ENCODE results near the gene RHEBL1. TPM values are rescaled to one million over a fixed set of nuclear protein-coding genes. Genes with fewer than 3 reads are reported as not detected.

Gene RHEBL1
- total RNA-seq, 2 experiments from 2014 or later = 5.1 to 6.0 TPM

DNA sequence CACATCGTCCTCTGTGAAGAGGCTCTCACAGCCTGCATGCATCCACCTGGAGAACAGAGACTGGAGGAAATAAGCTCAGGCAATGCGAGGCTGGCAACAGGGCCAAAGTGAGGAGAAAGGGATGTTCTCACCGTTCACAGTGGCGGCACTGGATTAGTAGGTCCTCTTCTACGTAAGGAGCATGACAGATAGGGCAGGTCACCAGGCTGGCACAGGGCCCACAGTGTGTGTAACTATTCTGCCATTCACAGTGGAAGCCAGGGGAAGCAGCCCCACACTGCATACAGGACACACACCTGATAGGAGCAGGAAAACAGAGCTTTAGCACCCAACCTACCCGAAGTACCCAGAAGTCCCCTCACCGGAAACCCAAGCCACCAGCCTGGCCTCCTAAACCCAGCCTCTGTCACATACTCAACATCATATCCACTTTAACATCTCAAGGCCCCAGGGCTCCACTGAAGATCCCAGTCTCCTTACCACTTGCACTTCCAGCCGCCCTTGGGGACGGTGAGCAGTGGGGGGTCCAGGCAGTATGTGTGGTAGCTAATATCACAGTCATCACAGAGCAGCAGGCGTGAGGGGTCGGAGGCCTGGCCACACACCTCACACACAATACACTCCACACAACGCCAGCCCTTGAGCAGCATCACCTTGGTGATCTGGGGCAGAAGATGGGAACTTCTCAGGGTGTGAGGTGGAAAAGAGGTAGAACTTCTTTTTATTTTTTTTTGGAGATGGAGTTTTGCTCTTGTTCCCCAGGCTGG lies 23.5 kb downstream of the RHEBL1 start:
- DNase-seq (no peak), ATAC-seq (ENCODE audit: poor library complexity) (no peak)
- no peak overlapping the region for H3K4me3 Mint-ChIP-seq
- ChIA-PET CTCF (interaction anchor here (1.2 kb wide), 1 partner anchor 52 kb away, joined by 4 read pairs; no protein-coding TSS in a partner anchor), POLR2A (no interaction called here)
- no peak overlapping the region for H3K27ac ChIP-seq (ENCODE audit: low read depth in 1 of 2, low read length in 2 of 2)
- TF ChIP-seq, protein P1, sequence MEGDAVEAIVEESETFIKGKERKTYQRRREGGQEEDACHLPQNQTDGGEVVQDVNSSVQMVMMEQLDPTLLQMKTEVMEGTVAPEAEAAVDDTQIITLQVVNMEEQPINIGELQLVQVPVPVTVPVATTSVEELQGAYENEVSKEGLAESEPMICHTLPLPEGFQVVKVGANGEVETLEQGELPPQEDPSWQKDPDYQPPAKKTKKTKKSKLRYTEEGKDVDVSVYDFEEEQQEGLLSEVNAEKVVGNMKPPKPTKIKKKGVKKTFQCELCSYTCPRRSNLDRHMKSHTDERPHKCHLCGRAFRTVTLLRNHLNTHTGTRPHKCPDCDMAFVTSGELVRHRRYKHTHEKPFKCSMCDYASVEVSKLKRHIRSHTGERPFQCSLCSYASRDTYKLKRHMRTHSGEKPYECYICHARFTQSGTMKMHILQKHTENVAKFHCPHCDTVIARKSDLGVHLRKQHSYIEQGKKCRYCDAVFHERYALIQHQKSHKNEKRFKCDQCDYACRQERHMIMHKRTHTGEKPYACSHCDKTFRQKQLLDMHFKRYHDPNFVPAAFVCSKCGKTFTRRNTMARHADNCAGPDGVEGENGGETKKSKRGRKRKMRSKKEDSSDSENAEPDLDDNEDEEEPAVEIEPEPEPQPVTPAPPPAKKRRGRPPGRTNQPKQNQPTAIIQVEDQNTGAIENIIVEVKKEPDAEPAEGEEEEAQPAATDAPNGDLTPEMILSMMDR (IDR thresholded peaks at IDR 0.05) = no peak
- H3K9me3 Mint-ChIP-seq = no peaks in the 10 kb centered on the region
- H3K4me1 Mint-ChIP-seq (ENCODE audit: low read depth) = peaks cover 6% of the 10 kb centered on the region
- peaks cover 15% of the 10 kb centered on the region for H3K4me1 ChIP-seq (ENCODE audit: insufficient read depth, low read length)
- H3K4me3 ChIP-seq (ENCODE audit: low read length) = no peak overlapping the region
- H3K9me3 ChIP-seq (ENCODE audit: control insufficient read depth in 1 of 2, insufficient read depth in 1 of 2, low read length in 2 of 2) = no peaks in the 10 kb centered on the region
- peaks cover 100% of the 10 kb centered on the region for H3K36me3 Mint-ChIP-seq (ENCODE audit: low read depth)
- H3K27ac Mint-ChIP-seq = no peak overlapping the region
- no peaks in the 10 kb centered on the region for H3K27me3 Mint-ChIP-seq
- peaks cover 98% of the 10 kb centered on the region for H3K36me3 ChIP-seq (ENCODE audit: insufficient read depth, low read length)
- intact Hi-C loops (cut with DNase I, micrococcal nuclease) = no loop called here
- H3K27me3 ChIP-seq (ENCODE audit: control insufficient read depth in 1 of 2, insufficient read depth in 2 of 2, low read length in 2 of 2) = no peaks in the 10 kb centered on the region

DNA sequence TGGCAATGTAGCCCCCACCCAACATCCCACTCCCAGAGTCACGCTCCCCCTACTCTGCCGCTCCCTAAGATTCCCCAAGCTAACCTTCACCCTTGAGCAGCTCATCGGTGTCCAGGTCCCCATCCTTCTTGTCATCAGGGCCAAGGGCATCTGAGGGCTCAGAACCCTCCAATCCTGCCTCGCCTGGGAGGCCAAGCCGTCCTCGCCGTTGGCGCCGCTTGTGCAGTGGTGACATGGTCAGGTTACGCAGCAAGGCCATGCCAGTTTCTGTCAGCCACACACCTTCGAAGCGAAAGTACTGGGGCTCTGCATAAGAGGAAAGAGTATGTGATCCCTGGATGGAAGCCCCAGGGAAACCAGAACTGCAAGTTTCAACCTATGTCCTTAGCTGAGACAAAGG lies 25.1 kb downstream of the RHEBL1 start:
- ATAC-seq (ENCODE audit: poor library complexity) (no peak), DNase-seq (no peak)
- POLR2A ChIA-PET = no interaction called here
- TF ChIP-seq, protein P1 (IDR thresholded peaks at IDR 0.05) = no peak
- H3K36me3 ChIP-seq (ENCODE audit: insufficient read depth, low read length) = peaks cover 98% of the 10 kb centered on the region
- intact Hi-C loops (cut with DNase I, micrococcal nuclease) = loop anchor here in 1 of 2 experiments (2.0 kb wide), 1 partner anchor 20 kb away; no protein-coding TSS in a partner anchor
- H3K4me1 ChIP-seq (ENCODE audit: insufficient read depth, low read length) = peaks cover 11% of the 10 kb centered on the region
- Mint-ChIP-seq H3K27ac (peak overlapping the region; percentile 30), H3K4me3 (no peak overlapping the region), H3K36me3 (ENCODE audit: low read depth) (peaks cover 97% of the 10 kb centered on the region), H3K4me1 (ENCODE audit: low read depth) (peaks cover 6% of the 10 kb centered on the region), H3K27me3 (no peaks in the 10 kb centered on the region), H3K9me3 (no peaks in the 10 kb centered on the region)
- H3K4me3 ChIP-seq (ENCODE audit: low read length) = no peak overlapping the region
- H3K27ac ChIP-seq (ENCODE audit: low read depth in 1 of 2, low read length in 2 of 2) = no peak overlapping the region
- no peaks in the 10 kb centered on the region for H3K9me3 ChIP-seq (ENCODE audit: control insufficient read depth in 1 of 2, insufficient read depth in 1 of 2, low read length in 2 of 2)
- H3K27me3 ChIP-seq (ENCODE audit: control insufficient read depth in 1 of 2, insufficient read depth in 2 of 2, low read length in 2 of 2) = no peaks in the 10 kb centered on the region
- CTCF ChIA-PET = interaction anchor here (0.9 to 2.3 kb wide), 9 partner anchors 9 to 88 kb away, joined by 3 to 26 read pairs (median 5); partner anchors contain the start of gene ARF3

DNA sequence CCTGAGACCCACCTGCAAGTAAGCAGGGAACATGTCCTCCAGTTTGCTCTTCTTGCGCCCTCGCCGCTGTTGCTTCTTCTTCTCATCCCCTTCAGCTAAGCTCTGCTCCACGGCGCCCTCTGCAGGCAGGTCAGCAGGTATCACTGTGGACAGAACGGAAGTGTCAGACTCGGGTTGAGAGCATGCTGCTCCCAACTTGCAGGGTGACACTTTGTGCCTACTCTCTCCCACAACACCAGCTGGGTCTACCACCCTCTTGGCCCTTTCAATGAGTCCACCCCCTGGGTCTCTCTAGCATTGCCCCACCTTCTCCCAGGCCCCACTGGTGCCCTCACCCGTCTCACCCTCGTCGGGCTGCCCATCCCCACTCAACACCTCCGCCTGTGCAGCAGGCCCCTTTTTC lies 25.9 kb downstream of the RHEBL1 start:
- POLR2A ChIA-PET = interaction anchor here (0.7 to 1.1 kb wide), 2 partner anchors 24 to 55 kb away, joined by 3 read pairs; no protein-coding TSS in a partner anchor
- peaks cover 97% of the 10 kb centered on the region for H3K36me3 Mint-ChIP-seq (ENCODE audit: low read depth)
- no peak overlapping the region for H3K4me3 Mint-ChIP-seq
- no peaks in the 10 kb centered on the region for H3K27me3 Mint-ChIP-seq
- DNase-seq (peak; percentile 68 to 88 (median 81)), ATAC-seq (ENCODE audit: poor library complexity) (peak; percentile 95)
- CTCF ChIA-PET = interaction anchor here (0.8 to 2.3 kb wide), 19 partner anchors 10 to 191 kb away, joined by 3 to 26 read pairs (median 4); partner anchors contain the start of genes ARF3, DDN and WNT1
- H3K27ac Mint-ChIP-seq = peak overlapping the region; percentile 52
- H3K9me3 Mint-ChIP-seq = no peaks in the 10 kb centered on the region
- H3K27ac ChIP-seq (ENCODE audit: low read depth in 1 of 2, low read length in 2 of 2) = no peak overlapping the region
- H3K27me3 ChIP-seq (ENCODE audit: control insufficient read depth in 1 of 2, insufficient read depth in 2 of 2, low read length in 2 of 2) = no peaks in the 10 kb centered on the region
- TF ChIP-seq, protein P1 (IDR thresholded peaks at IDR 0.05) = peak; percentile 74
- H3K4me1 ChIP-seq (ENCODE audit: insufficient read depth, low read length) = peaks cover 11% of the 10 kb centered on the region
- H3K4me1 Mint-ChIP-seq (ENCODE audit: low read depth) = peaks cover 6% of the 10 kb centered on the region
- peaks cover 98% of the 10 kb centered on the region for H3K36me3 ChIP-seq (ENCODE audit: insufficient read depth, low read length)
- no peaks in the 10 kb centered on the region for H3K9me3 ChIP-seq (ENCODE audit: control insufficient read depth in 1 of 2, insufficient read depth in 1 of 2, low read length in 2 of 2)
- no peak overlapping the region for H3K4me3 ChIP-seq (ENCODE audit: low read length)
- intact Hi-C loops (cut with DNase I, micrococcal nuclease) = loop anchor here (2.0 kb wide), 2 partner anchors 19 to 47 kb away; no protein-coding TSS in a partner anchor
